Activated naive CD4-positive, alpha-beta T cell treated with anti-CD3 and anti-CD28 coated beads for 36 hours (primary cell): Measurements from ENCODE around the gene RPP21. TPM values are rescaled to one million over a fixed set of nuclear protein-coding genes. Genes with fewer than 3 reads are reported as not detected.
"Not testable (repeated sequence)": the region's sequence is repeated elsewhere in the genome, so short reads cannot be mapped to it uniquely, and the experiment has no call there.

ENCODE experiments used
- CTCF ChIA-PET: fragments of 350-600 bp; sonication (Branson Sonifier 250); formaldehyde crosslinking; loops from one replicate; lab custom pipeline; 2021; ENCODE audit warnings: antibody characterized with exemption; lab: Charles Lee
- DNase-seq: peaks from one replicate; pipeline ENCODE4 v3.0.0-alpha.2; 2020
- H3K27ac Mint-ChIP-seq: one replicate; pipeline ENCODE4 v1.8.0; 2021; ENCODE audit warnings: mild to moderate bottlenecking, mixed read lengths
- H3K27me3 Mint-ChIP-seq: one replicate; pipeline ENCODE4 v1.8.0; 2021; ENCODE audit warnings: low read depth, mixed read lengths
- H3K36me3 Mint-ChIP-seq: one replicate; pipeline ENCODE4 v1.8.0; 2021; ENCODE audit warnings: low read depth, mixed read lengths
- H3K4me1 Mint-ChIP-seq: one replicate; pipeline ENCODE4 v1.8.0; 2021; ENCODE audit warnings: low read depth, mixed read lengths
- H3K4me3 Mint-ChIP-seq: one replicate; pipeline ENCODE4 v1.8.0; 2021; ENCODE audit warnings: mild to moderate bottlenecking, moderate library complexity, mixed read lengths
- H3K9me3 Mint-ChIP-seq: one replicate; pipeline ENCODE4 v1.8.0; 2021; ENCODE audit warnings: mixed read lengths
- intact Hi-C: fragments of 100-400 bp; cut with micrococcal nuclease; formaldehyde crosslinking; loops from one replicate; pipeline ENCODE4 v1.15.1; 2023
- total RNA-seq, 2 experiments: library from RNA; stranded (reverse); gene quantifications; one replicate each; pipeline ENCODE4 v1.2.3, GENCODE V29; 2021

Gene RPP21
- total RNA-seq, 2 experiments from 2014 or later, result 44.8 to 45.0 TPM

DNA sequence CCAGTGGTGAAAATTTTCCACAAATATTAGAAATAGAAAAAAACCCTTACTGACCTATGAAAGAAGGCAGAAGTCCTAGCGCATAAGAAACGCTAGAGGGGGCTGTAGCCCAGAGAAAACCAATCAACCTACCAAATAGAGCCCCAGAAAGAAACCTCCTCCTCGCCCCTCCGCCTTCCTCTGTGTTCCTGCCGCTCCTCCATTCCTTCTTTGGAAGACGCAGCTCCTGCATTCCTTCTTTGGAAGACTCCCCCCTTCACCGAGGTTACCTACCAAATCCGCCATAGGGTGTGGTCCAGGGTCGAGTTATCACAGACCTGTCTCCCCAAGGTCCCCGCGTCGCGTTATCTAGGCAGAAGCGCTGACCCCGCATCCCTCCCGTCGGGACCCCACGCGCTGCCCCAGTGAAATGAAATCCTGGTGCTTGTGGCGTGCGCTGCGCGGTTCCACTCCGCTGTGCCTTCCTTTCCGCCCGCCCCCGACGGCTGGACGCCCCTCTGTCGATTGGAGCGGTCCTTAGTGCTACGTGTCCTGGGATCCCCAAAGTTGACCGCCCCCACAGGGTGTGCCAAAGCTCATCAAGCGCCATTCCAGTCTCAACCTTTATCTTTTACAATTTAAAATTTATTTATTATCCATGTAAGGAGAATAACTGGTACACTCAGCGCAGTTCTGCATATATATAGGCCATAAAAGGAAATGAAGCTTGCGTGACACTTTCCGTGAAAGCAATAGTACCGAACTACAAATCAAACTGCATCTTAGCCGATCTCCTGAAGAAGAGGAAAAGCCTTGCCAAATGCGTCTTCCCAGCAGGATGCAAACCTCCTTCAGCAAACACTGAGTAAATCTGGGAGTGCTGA lies 13.0 kb downstream of the RPP21 start:
- Mint-ChIP-seq H3K4me1 (peaks cover 4% of the 10 kb centered on the region), H3K27ac (no peak overlapping the region), H3K9me3 (no peaks in the 10 kb centered on the region), H3K27me3 (peaks cover 37% of the 10 kb centered on the region), H3K36me3 (no peaks in the 10 kb centered on the region), H3K4me3 (peak overlapping the region; percentile 77)
- intact Hi-C loops, result loop anchor here (1.0 to 5.0 kb wide), 2 partner anchors 39 to 94 kb away; no protein-coding TSS in a partner anchor
- CTCF ChIA-PET, result interaction anchor here (0.6 to 1.5 kb wide), 13 partner anchors 9 to 1616 kb away, joined by 3 to 10 read pairs (median 3); no protein-coding TSS in a partner anchor
- DNase-seq, result peak; percentile 70

DNA sequence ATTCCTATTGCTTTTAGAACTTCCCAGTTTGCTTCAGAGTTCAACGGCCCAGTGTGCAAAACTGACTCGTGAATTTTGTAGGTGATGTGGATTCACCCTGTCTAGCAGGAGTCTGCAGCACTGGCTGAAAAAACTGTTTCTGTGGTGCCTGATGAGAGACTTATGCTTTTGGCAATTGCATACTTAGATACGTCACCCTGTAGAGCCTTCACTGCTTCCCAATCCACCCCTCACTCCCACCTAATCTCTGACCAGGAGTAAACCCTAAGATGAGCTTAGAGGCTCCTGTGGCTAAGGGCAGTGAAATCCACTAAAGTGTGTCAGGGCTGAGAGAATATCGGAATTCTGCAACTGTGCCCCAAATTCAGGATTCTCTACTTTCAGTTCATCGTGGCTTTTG lies 14.3 kb downstream of the RPP21 start:
- no peak overlapping the region for H3K4me3 Mint-ChIP-seq
- H3K27me3 Mint-ChIP-seq, result peaks cover 37% of the 10 kb centered on the region
- CTCF ChIA-PET, result interaction anchor here (0.6 to 1.5 kb wide), 5 partner anchors 8 to 499 kb away, joined by 3 to 4 read pairs (median 3); no protein-coding TSS in a partner anchor
- H3K27ac Mint-ChIP-seq, result no peak overlapping the region
- H3K36me3 Mint-ChIP-seq, result no peaks in the 10 kb centered on the region
- DNase-seq, result no peak
- intact Hi-C loops, result loop anchor here (5.0 kb wide), 1 partner anchor 93 kb away; no protein-coding TSS in a partner anchor
- H3K4me1 Mint-ChIP-seq, result peaks cover 4% of the 10 kb centered on the region
- no peaks in the 10 kb centered on the region for H3K9me3 Mint-ChIP-seq

DNA sequence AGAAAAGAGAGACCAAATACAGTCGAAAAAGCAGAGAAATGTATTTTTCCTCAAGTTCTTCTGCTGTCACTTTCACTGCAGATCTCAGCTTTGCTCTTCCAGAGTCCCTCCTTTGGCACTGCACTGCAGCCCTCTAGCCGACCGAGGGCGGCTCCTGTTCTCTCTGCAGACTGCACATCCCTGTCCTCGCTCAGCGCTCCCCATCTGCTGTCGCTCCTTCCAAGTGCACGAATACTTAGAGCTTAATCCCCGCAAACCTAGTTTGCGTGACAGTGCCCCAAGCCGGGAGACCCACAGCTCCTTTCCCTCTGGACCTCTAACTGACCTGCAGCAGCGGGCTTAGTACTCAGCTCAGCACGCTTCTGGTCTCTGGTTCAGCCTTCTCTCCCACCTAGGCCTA lies 15.2 kb downstream of the RPP21 start:
- no peak overlapping the region for H3K27ac Mint-ChIP-seq
- intact Hi-C loops, result no loop called here
- CTCF ChIA-PET, result interaction anchor here (0.7 to 1.3 kb wide), 2 partner anchors 14 to 85 kb away, joined by 3 to 6 read pairs; no protein-coding TSS in a partner anchor
- H3K4me3 Mint-ChIP-seq, result no peak overlapping the region
- DNase-seq, result no peak
- H3K27me3 Mint-ChIP-seq, result peaks cover 35% of the 10 kb centered on the region
- no peaks in the 10 kb centered on the region for H3K9me3 Mint-ChIP-seq
- no peaks in the 10 kb centered on the region for H3K36me3 Mint-ChIP-seq
- H3K4me1 Mint-ChIP-seq, result peaks cover 4% of the 10 kb centered on the region

DNA sequence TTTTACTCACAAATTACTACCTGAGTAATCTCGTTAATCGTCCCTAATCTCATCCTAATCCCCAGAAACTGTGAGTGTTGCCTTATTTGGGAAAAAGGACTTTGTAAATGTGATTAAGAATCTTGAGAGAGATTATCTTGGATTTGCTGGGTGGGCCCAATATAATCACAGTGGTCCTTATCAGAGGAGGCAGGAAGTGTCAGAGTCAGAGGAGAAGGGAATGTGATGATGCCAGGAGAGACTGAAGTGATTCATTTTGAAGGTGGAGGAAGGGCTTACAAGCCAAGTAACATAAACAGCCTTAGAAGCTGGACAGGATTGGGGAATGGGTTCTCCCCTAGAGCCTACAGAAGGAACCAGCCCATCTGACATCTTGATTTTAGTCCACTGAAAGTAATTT lies 16.7 kb downstream of the RPP21 start:
- Mint-ChIP-seq H3K9me3 (no peaks in the 10 kb centered on the region), H3K4me3 (no peak overlapping the region), H3K27me3 (peaks cover 48% of the 10 kb centered on the region), H3K4me1 (peaks cover 4% of the 10 kb centered on the region), H3K36me3 (no peaks in the 10 kb centered on the region), H3K27ac (no peak overlapping the region)
- CTCF ChIA-PET, result interaction anchor here (1.4 kb wide), 1 partner anchor 92 kb away, joined by 5 read pairs; no protein-coding TSS in a partner anchor
- intact Hi-C loops, result no loop called here
- no peak for DNase-seq

DNA sequence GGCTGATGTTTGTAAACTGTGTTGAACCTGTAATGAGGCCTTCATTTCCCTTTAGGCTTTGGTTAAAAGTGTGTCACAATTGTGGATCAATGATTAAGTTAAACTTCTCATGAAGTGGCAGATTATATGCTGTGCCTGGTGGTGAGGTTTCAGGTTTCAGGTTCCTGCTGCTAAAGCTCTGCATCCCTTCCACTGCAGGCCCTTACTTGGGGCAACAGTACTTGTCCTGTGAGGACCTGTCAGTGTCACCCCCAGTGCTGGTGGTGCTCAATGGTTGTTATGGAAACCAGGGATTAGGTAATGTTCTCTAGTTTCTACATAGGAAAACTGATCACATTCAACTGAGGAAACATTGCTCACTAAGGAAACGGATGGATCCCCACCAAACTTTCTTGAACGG lies 18.5 kb downstream of the RPP21 start:
- CTCF ChIA-PET, result no interaction called here
- intact Hi-C loops, result no loop called here
- Mint-ChIP-seq H3K36me3 (no peaks in the 10 kb centered on the region), H3K4me1 (no peaks in the 10 kb centered on the region), H3K4me3 (no peak overlapping the region), H3K27me3 (peaks cover 44% of the 10 kb centered on the region), H3K9me3 (no peaks in the 10 kb centered on the region), H3K27ac (no peak overlapping the region)
- no peak for DNase-seq

DNA sequence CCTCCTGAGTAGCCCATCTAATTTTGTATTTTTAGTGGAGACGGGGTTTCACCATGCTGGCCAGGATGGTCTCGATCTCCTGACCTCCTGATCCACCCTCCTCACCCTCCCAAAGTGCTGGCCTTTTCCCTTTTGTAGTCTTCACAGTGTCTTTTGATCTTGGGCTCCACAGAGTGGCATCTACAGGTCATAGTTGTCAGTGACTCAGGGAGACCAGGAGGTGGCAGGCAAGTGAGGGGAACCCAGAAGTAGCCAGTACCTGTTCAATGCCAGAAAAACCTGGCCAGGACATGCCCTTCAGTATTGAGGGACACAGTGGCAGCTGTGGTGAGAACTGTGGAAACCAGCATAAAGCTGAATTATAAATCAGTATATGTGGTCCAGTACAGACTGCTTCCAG lies 19.6 kb downstream of the RPP21 start:
- CTCF ChIA-PET, result no interaction called here
- no peak overlapping the region for H3K4me3 Mint-ChIP-seq
- intact Hi-C loops, result no loop called here
- peaks cover 39% of the 10 kb centered on the region for H3K27me3 Mint-ChIP-seq
- H3K4me1 Mint-ChIP-seq, result no peaks in the 10 kb centered on the region
- H3K36me3 Mint-ChIP-seq, result no peaks in the 10 kb centered on the region
- DNase-seq, result no peak
- H3K9me3 Mint-ChIP-seq, result no peaks in the 10 kb centered on the region
- H3K27ac Mint-ChIP-seq, result no peak overlapping the region

DNA sequence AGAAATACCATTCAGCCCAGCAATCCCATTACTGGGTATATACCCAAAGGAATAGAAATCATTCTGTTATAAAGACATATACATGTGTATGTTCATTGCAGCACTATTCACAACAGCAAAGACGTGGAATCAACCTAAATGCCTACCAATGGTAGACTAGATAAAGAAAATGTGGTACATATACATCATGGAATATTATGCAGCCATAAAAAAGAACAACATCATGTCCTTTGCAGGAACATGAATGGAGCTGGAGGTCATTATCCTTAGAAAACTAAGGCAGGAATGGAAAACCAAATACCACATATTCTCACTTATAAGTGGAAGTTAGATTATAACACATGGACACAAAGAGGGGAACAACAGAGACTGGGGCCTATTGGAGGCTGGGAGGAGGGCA lies 24.3 kb downstream of the RPP21 start:
- H3K4me3 Mint-ChIP-seq, H3K9me3 Mint-ChIP-seq, H3K27ac Mint-ChIP-seq, DNase-seq, H3K36me3 Mint-ChIP-seq, H3K4me1 Mint-ChIP-seq, intact Hi-C loops: not testable (repeated sequence)
- CTCF ChIA-PET, result interaction anchor here (1.1 kb wide), 1 partner anchor 11 kb away, joined by 3 read pairs; no protein-coding TSS in a partner anchor
- peaks cover 19% of the 10 kb centered on the region for H3K27me3 Mint-ChIP-seq

DNA sequence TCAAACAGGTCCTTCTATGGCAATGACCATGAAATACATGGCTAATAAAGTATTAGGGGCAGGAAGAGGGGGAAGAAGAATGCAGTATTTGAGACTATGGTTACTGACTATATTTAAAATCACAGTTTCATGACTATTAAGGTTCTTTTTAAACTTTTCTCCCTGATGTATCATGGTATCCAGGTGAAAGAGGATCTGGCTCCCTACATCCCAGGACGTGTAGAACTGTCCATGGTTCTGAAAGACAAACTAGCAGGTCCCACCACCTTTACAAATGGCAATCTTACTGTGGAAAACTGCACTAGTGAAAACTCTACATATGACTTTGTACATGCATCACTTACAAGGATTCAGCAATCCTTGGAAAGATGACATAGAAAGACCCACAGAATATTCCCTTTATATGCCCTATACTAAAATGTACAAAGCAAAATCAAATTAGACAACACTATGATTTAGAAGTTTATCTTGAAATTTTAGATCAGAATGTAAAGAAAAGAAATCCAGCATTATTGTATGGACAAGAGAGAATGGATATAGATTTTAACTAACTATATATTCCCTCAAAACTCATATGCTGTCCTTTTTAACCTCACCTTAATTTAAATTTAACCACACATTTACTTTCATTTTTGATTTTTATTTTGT lies 33.5 kb downstream of the RPP21 start:
- Mint-ChIP-seq H3K4me3 (no peak overlapping the region), H3K27ac (no peak overlapping the region), H3K27me3 (peaks cover 26% of the 10 kb centered on the region), H3K36me3 (no peaks in the 10 kb centered on the region), H3K9me3 (no peaks in the 10 kb centered on the region), H3K4me1 (no peaks in the 10 kb centered on the region)
- DNase-seq, result no peak
- intact Hi-C loops, result no loop called here
- CTCF ChIA-PET, result no interaction called here

DNA sequence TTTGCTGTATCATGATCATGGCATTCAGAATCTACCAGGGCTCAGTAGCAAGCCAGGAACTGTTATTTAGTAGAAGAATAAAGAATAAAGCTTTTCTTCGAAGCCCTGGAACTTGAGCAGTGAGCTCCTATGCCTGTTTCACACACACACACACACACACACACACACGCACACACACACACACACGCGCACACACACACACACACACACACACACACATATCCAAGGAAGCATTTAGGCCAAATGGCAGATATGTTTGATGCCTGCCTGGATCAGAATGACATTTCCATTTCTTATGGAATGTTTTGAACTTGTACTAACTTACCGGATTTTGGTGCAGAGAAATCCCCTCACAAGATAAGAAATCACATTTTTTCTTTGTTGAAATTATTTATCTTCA lies 35.5 kb downstream of the RPP21 start:
- CTCF ChIA-PET, result interaction anchor here (0.6 to 0.8 kb wide), 3 partner anchors 17 to 509 kb away, joined by 3 to 4 read pairs (median 3); no protein-coding TSS in a partner anchor
- intact Hi-C loops, result no loop called here
- Mint-ChIP-seq H3K27ac (no peak overlapping the region), H3K4me1 (no peaks in the 10 kb centered on the region), H3K4me3 (no peak overlapping the region), H3K36me3 (no peaks in the 10 kb centered on the region), H3K27me3 (peaks cover 42% of the 10 kb centered on the region), H3K9me3 (no peaks in the 10 kb centered on the region)
- DNase-seq, result no peak

DNA sequence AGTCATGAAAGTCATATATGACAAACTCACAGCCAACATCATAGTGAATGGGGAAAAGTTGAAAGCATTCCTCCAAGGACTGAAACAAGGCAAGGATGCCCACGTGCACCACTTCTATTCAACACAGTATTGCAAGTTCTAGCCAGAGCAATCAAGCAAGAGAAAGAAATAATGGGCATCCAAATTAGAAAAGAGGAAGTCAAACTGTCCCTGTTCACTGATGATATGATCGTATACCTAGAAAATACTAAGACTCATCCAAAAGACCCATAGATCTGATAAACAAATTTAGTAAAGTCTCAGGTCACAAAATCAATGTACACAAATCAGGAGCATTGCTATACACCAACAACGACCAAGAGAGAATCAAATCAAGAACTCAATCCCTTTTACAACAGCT lies 41.2 kb downstream of the RPP21 start:
- no peaks in the 10 kb centered on the region for H3K9me3 Mint-ChIP-seq
- CTCF ChIA-PET, result no interaction called here
- DNase-seq, result no peak
- intact Hi-C loops, result no loop called here
- H3K27ac Mint-ChIP-seq, result no peak overlapping the region
- no peaks in the 10 kb centered on the region for H3K4me1 Mint-ChIP-seq
- H3K36me3 Mint-ChIP-seq, result no peaks in the 10 kb centered on the region
- H3K4me3 Mint-ChIP-seq, result no peak overlapping the region
- peaks cover 63% of the 10 kb centered on the region for H3K27me3 Mint-ChIP-seq

DNA sequence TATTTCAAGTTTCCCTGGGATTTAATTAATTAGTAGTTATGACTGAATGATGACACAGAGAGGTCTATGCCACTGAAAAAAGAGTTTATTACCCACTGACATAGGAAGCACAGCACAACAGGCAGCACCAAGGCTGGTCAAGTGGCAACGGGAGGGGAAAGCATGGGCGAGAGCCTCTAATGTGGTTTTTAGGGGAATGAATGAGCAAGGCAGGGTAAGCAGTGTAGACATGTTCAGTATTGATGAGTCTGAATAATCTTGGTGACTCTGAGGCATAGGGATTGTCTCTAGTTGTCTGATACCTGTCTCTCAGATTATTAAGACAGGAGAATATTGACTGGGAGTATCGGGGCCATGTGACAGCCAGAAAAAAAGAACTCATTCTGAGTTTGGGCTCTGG lies 46.3 kb downstream of the RPP21 start:
- CTCF ChIA-PET, result interaction anchor here (1.2 kb wide), 1 partner anchor 173 kb away, joined by 3 read pairs; no protein-coding TSS in a partner anchor
- no peaks in the 10 kb centered on the region for H3K9me3 Mint-ChIP-seq
- H3K4me3 Mint-ChIP-seq, result no peak overlapping the region
- no peak overlapping the region for H3K27ac Mint-ChIP-seq
- no peak for DNase-seq
- no peaks in the 10 kb centered on the region for H3K36me3 Mint-ChIP-seq
- intact Hi-C loops, result no loop called here
- H3K4me1 Mint-ChIP-seq, result no peaks in the 10 kb centered on the region
- H3K27me3 Mint-ChIP-seq, result peaks cover 51% of the 10 kb centered on the region

DNA sequence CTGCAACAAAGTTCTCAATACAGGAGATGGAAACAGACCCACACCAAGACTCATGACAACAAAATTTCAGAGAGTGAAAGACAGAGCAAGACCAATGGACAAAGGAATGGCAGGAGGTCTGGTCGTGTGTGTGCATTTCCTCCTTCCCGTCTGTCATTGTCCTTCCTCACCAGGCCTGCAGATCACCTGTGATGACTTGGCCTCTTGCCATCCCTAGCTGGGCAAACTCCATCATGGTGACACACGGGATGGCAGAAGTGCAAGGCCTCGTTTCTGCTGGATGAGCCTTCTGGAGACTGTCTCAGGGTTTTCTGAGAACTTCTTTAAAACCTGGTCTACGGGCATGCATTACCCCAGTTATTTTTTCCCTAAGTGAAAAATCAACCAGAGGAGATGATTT lies 49.2 kb downstream of the RPP21 start:
- CTCF ChIA-PET, result interaction anchor here (1.0 kb wide), 1 partner anchor 38 kb away, joined by 3 read pairs; no protein-coding TSS in a partner anchor
- Mint-ChIP-seq H3K4me1 (peaks cover 8% of the 10 kb centered on the region), H3K4me3 (no peak overlapping the region), H3K9me3 (no peaks in the 10 kb centered on the region), H3K27ac (no peak overlapping the region), H3K27me3 (peaks cover 46% of the 10 kb centered on the region), H3K36me3 (no peaks in the 10 kb centered on the region)
- DNase-seq, result no peak
- intact Hi-C loops, result no loop called here
